HG03575 (cell line): Measurements from ENCODE around the gene RPL13A.

Source experiments
- ATAC-seq: cut with Tn5 transposase; IDR thresholded peaks from one replicate; pipeline ENCODE4 v1.9.1; 2021; ENCODE audit not compliant: unreplicated experiment, insufficient number of reproducible peaks, low FRiP score; ENCODE audit errors: extremely low read depth

RPL13A gene

DNA sequence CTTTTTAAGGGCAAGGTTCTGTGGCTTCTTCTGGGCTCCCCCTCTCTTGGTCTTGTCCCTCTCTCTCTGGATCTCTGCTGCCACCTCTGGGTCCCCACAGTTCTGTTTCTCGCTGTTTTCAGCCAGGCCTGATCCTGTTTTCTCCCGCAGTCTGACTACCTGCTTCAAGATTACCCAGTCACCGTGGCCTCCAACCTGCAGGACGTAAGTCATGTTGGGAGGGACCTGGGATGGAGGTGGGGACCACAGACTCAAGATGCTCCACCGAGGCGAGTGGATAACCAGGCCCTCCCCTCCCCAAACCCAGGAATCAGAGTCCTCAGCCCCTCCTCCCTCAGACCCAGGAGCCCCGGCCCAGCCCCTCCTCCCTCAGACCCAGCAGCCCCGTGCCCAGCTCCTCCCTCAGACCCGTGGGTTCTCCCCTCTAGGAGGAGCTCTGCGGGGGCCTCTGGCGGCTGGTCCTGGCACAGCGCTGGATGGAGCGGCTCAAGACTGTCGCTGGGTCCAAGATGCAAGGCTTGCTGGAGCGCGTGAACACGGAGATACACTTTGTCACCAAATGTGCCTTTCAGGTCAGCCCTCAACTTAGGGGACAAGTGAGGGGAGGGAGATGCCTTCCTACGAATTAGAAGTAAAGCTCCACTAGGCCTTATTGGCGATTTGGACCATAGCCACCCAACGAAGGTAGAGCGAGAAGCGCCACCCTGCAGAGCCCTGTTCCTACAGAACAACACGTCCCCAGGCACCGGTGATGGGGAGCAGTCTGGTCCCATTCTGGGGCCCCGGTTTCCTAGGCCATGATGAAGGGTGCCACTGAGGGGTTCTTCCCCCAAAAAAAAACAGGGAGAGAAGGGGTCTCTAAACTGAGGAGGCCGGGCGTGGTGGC, 11.2 kb upstream of the RPL13A start:
- no peak for ATAC-seq

GRCh38 chr19:49479975-49480628, 7.3 kb upstream of the RPL13A start:
- no peak for ATAC-seq

- ATAC-seq, result no peak
Measured at GRCh38 chr19:49481020-49481683, 6.3 kb upstream of the RPL13A start.

DNA sequence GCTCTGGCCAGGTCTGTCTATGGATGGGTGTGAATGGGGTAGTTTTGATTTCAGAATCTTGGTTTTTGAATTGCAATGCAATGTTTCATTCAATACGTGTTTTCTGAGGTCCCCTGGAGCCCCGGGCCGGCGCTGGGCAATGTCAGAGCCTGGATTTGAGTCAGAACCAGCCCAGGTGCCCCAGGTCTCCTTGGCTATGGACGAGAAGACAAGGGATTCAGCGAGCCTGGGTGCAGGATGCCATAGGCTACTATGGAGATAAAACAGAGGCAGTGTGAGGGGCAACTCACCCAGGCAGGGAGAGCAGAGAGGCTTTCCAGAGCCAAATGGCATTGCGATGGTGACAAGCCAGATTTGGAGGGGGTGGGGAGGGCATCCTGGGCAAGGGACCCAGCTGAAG, 1.2 kb upstream of the RPL13A start:
- no peak for ATAC-seq

DNA sequence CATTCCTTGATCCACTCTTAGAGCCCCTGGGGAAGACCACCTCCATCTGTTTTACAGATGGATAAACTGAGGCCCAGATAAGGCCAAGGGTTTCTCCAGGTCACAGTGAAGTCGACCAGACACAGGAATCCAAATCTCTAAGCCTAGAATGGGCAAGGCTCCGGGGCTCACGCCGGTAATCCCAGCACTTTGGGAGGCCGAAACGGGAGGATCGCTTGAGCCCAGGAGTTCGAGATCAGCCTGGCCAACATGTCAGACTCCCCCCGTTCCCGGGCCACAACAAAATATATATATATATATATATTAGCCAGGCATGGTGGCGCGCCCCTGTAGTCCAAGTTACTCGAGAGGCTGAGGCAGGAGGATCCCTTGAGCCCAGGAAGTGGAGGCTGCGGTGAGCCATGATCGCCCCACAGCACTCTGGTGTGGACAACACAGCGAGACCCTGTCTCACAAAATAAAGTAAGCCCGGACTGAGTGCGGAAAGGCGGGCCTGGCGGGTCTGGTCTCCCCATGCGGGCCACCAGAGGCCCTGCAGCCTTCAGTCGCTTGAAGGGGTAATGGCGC, 615 bp upstream of the RPL13A start:
- no peak for ATAC-seq

GRCh38 chr19:49488046-49488862, 846 bp downstream of the RPL13A start:
- ATAC-seq, result no peak

DNA sequence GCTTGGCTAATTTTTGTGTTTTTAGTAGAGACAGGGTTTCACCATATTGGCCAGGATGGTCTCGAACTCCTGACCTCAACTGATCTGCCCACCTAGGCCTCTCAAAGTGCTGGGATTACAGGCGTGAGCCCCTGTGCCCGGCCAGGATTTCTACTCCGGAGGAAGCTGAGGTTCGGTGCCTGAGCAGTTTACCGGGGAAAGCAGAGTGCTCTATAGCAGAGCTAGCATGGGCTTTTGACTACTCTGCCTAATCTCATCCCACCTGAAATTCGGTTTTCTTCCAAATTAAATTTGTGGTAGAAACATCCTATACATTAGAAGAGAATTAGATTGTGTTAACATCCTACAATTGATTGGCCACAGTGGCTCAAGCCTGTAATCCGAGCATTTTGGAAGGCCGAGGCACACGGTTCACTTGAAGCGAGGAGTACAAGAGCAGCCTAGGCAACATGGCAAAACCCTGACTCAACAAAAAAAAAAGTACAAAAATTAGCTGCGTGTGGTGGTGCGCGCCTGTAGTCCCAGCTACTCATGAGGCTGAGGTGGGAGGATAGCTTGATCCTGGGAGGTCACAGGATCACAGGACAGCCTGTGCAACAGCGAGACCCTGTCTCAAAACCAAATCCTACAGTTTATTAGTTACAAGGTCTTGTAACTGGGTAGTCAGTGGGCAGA, 1.6 kb downstream of the RPL13A start:
- ATAC-seq, result no peak

- no peak for ATAC-seq
Measured at GRCh38 chr19:49489601-49490167, 2.3 kb downstream of the RPL13A start.

- no peak for ATAC-seq
Measured at GRCh38 chr19:49490287-49491029, 3.0 kb downstream of the RPL13A start.

DNA sequence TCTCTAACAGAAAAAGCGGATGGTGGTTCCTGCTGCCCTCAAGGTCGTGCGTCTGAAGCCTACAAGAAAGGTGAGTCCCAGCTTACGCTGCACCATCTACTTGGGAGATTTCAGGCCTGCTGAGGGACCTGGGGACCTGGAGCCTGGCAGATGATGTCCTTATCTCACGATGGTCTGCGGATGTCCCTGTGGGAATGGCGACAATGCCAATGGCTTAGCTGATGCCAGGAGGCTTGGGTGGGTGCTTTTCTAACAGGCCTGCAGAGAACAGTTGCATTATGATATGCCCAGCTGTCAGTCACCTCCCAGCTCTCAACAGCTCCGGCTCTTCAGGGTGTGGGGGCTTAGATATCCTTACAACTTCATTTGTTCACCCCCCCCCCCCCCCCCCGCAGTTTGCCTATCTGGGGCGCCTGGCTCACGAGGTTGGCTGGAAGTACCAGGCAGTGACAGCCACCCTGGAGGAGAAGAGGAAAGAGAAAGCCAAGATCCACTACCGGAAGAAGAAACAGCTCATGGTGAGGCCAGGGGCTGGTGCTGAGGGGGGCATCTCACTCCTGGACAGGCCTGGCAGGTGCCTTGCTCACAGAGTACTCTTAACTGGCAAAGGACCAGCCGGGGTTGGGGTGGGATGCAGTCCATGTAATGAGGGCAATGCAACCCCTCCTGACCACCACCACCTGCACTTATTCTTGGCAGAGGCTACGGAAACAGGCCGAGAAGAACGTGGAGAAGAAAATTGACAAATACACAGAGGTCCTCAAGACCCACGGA, 3.8 kb downstream of the RPL13A start:
- no peak for ATAC-seq

GRCh38 chr19:49491804-49492572, 4.6 kb downstream of the RPL13A start:
- no peak for ATAC-seq

DNA sequence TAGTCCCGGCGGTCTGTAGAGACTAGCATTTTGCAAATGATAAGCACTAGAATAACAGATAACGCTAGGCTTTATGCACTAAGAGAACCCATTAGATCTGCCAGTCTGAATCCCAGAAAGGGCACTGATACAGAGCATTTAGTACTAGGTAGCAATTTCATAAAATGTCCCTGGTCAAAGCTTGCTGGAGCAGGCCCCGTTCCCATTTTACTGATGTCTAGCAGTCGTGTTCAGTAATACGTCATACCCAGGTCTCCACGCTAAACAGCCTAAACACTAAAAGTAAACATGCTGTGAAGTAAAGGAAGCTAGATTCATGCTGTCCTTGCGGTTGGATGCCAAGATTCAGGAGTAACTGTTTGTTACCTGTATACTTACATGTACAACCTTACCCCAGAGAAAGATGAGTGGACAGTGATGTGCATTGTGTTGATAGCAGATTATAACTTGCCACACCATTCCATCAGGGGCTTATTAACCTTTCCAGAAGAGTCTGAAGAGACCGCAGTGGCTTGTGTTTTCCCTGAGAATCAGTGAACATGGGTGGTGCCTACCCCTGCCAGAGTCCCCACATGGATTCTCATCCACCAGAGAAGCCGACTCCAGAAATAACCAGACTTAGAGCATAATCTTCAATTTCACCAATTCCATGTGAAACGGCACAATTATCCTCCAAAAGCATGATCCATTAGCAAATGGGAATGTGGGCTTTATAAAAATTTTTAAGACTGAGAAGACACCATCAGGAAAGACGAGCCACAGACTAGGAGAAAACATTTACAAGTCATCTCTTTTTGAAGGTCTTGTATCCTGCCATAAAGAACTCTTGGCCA, 5.4 kb downstream of the RPL13A start:
- ATAC-seq, result no peak

GRCh38 chr19:49496574-49497008, 9.2 kb downstream of the RPL13A start:
- no peak for ATAC-seq

DNA sequence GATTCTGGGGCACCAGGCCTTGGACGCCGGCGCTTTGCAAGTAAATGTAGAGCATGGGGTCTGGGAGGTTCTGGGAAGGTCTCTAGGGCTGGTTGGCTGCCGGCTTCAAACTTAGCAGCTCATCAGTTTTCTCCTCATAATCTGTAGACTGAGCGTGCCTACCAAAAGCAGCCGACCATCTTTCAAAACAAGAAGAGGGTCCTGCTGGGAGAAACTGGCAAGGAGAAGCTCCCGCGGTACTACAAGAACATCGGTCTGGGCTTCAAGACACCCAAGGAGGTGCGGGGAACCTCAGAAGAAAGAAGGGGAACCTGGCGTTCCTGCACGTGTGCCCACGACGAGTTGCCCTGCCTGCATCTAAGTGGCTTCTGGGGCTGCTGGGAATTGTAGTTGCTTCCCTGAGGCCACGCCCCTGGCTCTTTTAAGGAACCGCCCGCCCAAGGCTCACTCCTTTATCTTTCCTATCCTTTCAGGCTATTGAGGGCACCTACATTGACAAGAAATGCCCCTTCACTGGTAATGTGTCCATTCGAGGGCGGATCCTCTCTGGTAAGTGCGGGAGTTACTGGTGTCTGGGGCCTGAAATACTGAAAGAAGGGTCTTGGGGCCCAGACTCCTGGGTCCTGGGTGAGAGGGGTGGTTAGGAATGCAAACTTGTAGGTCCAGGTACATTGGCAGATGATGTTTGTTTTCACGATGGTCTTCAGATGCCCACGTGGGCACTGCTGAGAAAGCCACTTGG, 9.8 kb downstream of the RPL13A start:
- ATAC-seq, result no peak

- no peak for ATAC-seq
Measured at GRCh38 chr19:49497789-49498103, 10.3 kb downstream of the RPL13A start.
